Lung (tissue), 12 donors: ENCODE data around the gene ARMC3. TPM values are rescaled to one million over a fixed set of nuclear protein-coding genes. Genes with fewer than 3 reads are reported as not detected.

Experiments
- ATAC-seq: fragments of 200-7000 bp; cut with Tn5 transposase; one replicate; pipeline ENCODE4 v1.9.1; 2020; ENCODE audit warnings: moderate number of reproducible peaks; ENCODE audit not compliant: insufficient read depth, low FRiP score
- DNase-seq, 3 donors: peaks; one replicate each; pipeline ENCODE4 v3.0.0-alpha.2; 2013 to 2017
- H3K27ac ChIP-seq, 2 donors: one replicate each; pipeline ENCODE4 v1.5.1; 2013; ENCODE audit warnings: mild to moderate bottlenecking in 2 of 2, moderate library complexity in 2 of 2, control low read depth in 1 of 2, inconsistent platforms in 1 of 2, low read depth in 1 of 2, low read length in 1 of 2
- H3K27me3 ChIP-seq, 3 donors: one replicate each; pipeline ENCODE4 v1.5.1; 2013; ENCODE audit warnings: low read length in 2 of 3; ENCODE audit not compliant: control insufficient read depth in 3 of 3, insufficient read depth in 3 of 3
- H3K36me3 ChIP-seq, 4 donors: one replicate each; pipeline ENCODE4 v1.5.1; 2013; ENCODE audit warnings: low read length in 4 of 4, mild to moderate bottlenecking in 1 of 4, moderate library complexity in 1 of 4; ENCODE audit not compliant: control insufficient read depth in 4 of 4, insufficient read depth in 4 of 4
- H3K4me1 ChIP-seq, 5 donors: one replicate each; pipeline ENCODE4 v1.5.1; 2013; ENCODE audit warnings: low read length in 5 of 5, mild to moderate bottlenecking in 2 of 5, moderate library complexity in 1 of 5; ENCODE audit not compliant: control insufficient read depth in 5 of 5, insufficient read depth in 5 of 5
- H3K4me3 ChIP-seq: one replicate; pipeline ENCODE4 v1.5.1; 2013; ENCODE audit warnings: mild to moderate bottlenecking, control low read depth, moderate library complexity
- H3K9ac ChIP-seq, 2 donors: one replicate each; pipeline ENCODE4 v1.5.1; 2013; ENCODE audit warnings: low read length in 2 of 2, control low read depth in 1 of 2; ENCODE audit not compliant: insufficient read depth in 1 of 2
- H3K9me3 ChIP-seq, 4 donors: one replicate each; pipeline ENCODE4 v1.5.1; 2013; ENCODE audit warnings: low read length in 3 of 4, mild to moderate bottlenecking in 1 of 4, moderate library complexity in 1 of 4; ENCODE audit not compliant: control insufficient read depth in 4 of 4, insufficient read depth in 3 of 4
- WGBS, 2 donors: extraction: QIAGEN DNeasy Blood & Tissue Kit; methylation state at CpG; one replicate each; pipeline ENCODE4 v1.1.7; 2013; 5-methylcytosine and 5-hydroxymethylcytosine counted together
- polyA plus RNA-seq, 2 donors: library from polyadenylated mRNA; stranded (reverse); fragments of 200-250 nt; gene quantifications; one replicate each; pipeline ENCODE4 v1.2.1, GENCODE V29; 2013
- total RNA-seq, 2 donors: library from RNA; depleted of rRNA in 1 of 2; stranded (reverse); fragments of >200 nt in 1 of 2; gene quantifications; one replicate each; pipeline ENCODE4 v1.2.1, GENCODE V29; 2014 to 2021
- TF ChIP-seq, protein P1 (sequence below): IDR thresholded peaks from 2 replicates; pipeline ENCODE4 v1.5.1; 2012; ENCODE audit warnings: mild to moderate bottlenecking; ENCODE audit errors: control extremely low read depth, extremely low read depth
- donor health status: control.
- donor health status: control.
- donor health status: Bipolar disorder and iron deficiency.
- donor health status: healthy.
- donor health status: DM: yes; HTN: yes; CAD: no.

ARMC3 gene
- total and polyA plus RNA-seq, 4 donors, result 4.0 to 32.8 (median 13.2) TPM

DNA sequence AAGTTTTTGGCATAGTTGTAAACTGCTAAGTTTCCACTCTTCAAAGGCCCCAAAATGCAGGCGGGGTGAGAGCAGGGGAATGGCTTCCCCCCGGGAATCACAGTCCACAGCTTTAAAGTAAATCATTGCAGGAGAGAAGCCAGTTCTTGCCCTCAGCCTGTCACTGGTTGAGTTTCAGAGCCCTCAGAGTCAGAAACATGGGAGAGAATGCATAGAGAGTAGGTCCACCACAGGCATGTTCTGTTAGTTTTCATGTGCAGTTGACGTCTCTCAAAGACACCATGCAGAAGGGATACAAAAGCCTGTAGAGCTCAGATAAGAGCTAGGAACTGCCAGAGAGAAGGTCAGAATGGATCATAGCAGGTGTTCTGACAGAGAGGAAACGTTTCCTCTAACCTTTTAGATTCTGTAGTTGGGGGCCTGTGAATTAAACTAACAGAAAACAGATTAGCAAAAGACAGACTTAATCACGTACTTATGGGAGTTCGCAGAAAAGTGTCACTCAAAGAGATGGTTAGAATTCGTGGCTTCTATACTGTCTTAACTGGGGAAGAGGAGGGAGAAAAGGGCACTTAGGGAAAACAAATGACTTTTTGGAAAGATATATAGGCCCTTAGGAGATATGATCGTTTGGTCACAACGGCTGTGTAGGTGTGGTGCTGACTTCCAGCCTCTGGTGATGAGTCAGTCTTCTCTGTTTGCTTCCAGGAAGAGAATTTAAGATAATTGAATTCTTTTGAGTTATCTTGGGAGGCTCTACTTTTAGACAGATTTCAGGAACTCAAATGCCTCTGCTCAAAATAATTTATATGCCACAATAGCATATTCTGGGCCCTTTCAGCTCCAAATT, 119.6 kb downstream of the ARMC3 start:
- no peaks in the 10 kb centered on the region for H3K36me3 ChIP-seq
- no peaks in the 10 kb centered on the region for H3K27me3 ChIP-seq
- H3K4me3 ChIP-seq, result no peak overlapping the region
- DNase-seq, result peak; percentile 29 to 61 (median 57)
- no peak overlapping the region for H3K27ac ChIP-seq
- peaks cover 0 to 18% (median 9%) of the 10 kb centered on the region in 5 donors for H3K4me1 ChIP-seq
- H3K9me3 ChIP-seq, result peaks cover 0 to 2% (median 0%) of the 10 kb centered on the region in 4 donors
- 65 to 79% methylated on average over 9 of the region's 9 CpGs for WGBS, 2 donors
- no peak for ATAC-seq
- TF ChIP-seq, protein P1, sequence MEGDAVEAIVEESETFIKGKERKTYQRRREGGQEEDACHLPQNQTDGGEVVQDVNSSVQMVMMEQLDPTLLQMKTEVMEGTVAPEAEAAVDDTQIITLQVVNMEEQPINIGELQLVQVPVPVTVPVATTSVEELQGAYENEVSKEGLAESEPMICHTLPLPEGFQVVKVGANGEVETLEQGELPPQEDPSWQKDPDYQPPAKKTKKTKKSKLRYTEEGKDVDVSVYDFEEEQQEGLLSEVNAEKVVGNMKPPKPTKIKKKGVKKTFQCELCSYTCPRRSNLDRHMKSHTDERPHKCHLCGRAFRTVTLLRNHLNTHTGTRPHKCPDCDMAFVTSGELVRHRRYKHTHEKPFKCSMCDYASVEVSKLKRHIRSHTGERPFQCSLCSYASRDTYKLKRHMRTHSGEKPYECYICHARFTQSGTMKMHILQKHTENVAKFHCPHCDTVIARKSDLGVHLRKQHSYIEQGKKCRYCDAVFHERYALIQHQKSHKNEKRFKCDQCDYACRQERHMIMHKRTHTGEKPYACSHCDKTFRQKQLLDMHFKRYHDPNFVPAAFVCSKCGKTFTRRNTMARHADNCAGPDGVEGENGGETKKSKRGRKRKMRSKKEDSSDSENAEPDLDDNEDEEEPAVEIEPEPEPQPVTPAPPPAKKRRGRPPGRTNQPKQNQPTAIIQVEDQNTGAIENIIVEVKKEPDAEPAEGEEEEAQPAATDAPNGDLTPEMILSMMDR, result no peak
- peak overlapping the region in 1 of 2 donors; percentile 19 for H3K9ac ChIP-seq

DNA sequence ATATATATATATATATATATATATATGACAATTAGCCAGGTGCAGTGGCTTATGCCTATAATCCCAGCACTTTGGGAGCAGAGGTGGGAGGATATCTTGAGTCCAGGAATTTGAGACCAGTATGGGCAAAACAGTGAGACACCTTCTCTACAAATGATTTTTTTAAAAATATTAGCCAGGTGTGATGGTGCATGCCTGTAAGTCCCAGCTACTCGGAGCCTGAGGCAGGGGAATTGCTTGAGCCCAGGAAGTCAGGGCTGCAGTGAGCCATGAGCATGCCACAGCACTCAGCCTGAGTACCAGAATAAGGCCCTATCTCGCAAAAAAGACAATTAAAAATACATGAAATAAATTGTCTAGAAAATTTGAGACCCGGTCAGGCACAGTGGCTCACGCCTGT, 120.3 kb downstream of the ARMC3 start:
- no peak overlapping the region for H3K4me3 ChIP-seq
- no peaks in the 10 kb centered on the region for H3K27me3 ChIP-seq
- peaks cover under 1 to 18% (median 9%) of the 10 kb centered on the region in 5 donors for H3K4me1 ChIP-seq
- H3K36me3 ChIP-seq, result peaks cover 0 to under 1% (median 0%) of the 10 kb centered on the region in 4 donors
- ATAC-seq, result no peak
- TF ChIP-seq, protein P1, result no peak
- H3K27ac ChIP-seq, result no peak overlapping the region
- peaks cover 0 to 2% (median 0%) of the 10 kb centered on the region in 4 donors for H3K9me3 ChIP-seq
- H3K9ac ChIP-seq, result no peak overlapping the region
- 92 to 96% methylated on average over 4 of the region's 4 CpGs for WGBS, 2 donors
- DNase-seq, result no peak

DNA sequence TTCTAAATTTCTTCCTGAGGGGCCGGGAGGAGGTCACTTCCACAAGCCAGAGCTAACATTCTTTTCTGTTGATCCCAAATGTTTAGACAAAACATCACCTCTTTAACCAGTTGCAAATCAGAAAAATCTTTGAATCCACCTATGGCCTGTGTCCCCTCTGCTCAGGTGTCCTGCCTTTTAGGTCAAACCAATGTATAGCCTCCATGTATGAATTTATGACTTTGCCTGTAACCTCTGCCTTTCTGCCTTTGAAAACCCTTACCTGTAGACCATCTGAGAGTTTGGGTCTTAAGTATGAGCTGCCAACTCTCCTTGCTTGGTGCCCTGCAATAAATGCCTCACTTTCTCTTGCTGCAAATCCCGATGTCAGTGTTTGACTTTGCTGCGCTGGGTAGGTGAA, 123.4 kb downstream of the ARMC3 start:
- no peak overlapping the region for H3K9ac ChIP-seq
- TF ChIP-seq, protein P1, result no peak
- ATAC-seq, result no peak

More for the DNA sequence above, 123.4 kb downstream of the ARMC3 start:
- DNase-seq, result no peak
- Histone ChIP-seq H3K4me1 (peaks cover 2 to 11% (median 9%) of the 10 kb centered on the region in 5 donors), H3K9me3 (peaks cover 0 to 6% (median 0%) of the 10 kb centered on the region in 4 donors), H3K36me3 (peaks cover 0 to 1% (median 0%) of the 10 kb centered on the region in 4 donors), H3K27me3 (no peaks in the 10 kb centered on the region), H3K27ac (no peak overlapping the region), H3K4me3 (no peak overlapping the region)
- WGBS, 2 donors, result 93 to 94% methylated on average over 3 of the region's 3 CpGs
